ENCODE measurements around the gene GLUD2.

- TF ChIP-seq SIX5 (IDR thresholded peaks at IDR 0.05; ENCODE audit: low read depth, low read length), result no peak
- TF ChIP-seq SRF (IDR thresholded peaks at IDR 0.05; ENCODE audit: low read depth, low read length), result no peak
- TF ChIP-seq CTCF (IDR thresholded peaks at IDR 0.05; ENCODE audit: control extremely low read depth in 1 of 3, insufficient read depth in 1 of 3, low read depth in 1 of 3, low read length in 3 of 3), result no peak
- TF ChIP-seq KDM1A (IDR thresholded peaks at IDR 0.05; ENCODE audit: borderline replicate concordance, low read length), result no peak
- TF ChIP-seq POLR2AphosphoS5 (IDR thresholded peaks at IDR 0.05; ENCODE audit: low read depth, low read length), result no peak
- no peak for TF ChIP-seq MAFK (IDR thresholded peaks at IDR 0.05; ENCODE audit: low read depth, low read length)
- no peak for TF ChIP-seq SUZ12 (IDR thresholded peaks at IDR 0.05; ENCODE audit: low read length)
- no peak for TF ChIP-seq JUND (IDR thresholded peaks at IDR 0.05; ENCODE audit: low read length)
- no peak for TF ChIP-seq POLR2A (IDR thresholded peaks at IDR 0.05; ENCODE audit: control extremely low read depth in 1 of 2, low read depth in 2 of 2, low read length in 2 of 2)
Observed at GRCh38 chrX:121036137-121036536, 11.3 kb upstream of the GLUD2 start.

All from H1 (cell line).